HEK293T (cell line): ENCODE results near the gene PHKG2.
"Not testable (repeated sequence)": the region's sequence is repeated elsewhere in the genome, so short reads cannot be mapped to it uniquely, and the experiment has no call there.

Experiments used
- CTCF ChIA-PET: fragments of 350-600 bp; formaldehyde crosslinking; extraction: SDS; loops from one replicate; lab custom pipeline; 2021; ENCODE audit warnings: antibody characterized with exemption, inconsistent platforms; lab: Yijun Ruan, JAX
- POLR2A ChIA-PET: fragments of 350-600 bp; formaldehyde crosslinking; extraction: SDS; loops from one replicate; lab custom pipeline; 2020; ENCODE audit warnings: antibody characterized with exemption, inconsistent platforms; lab: Yijun Ruan, JAX
- DNase-seq: peaks from one replicate; pipeline ENCODE4 v3.0.0; 2012; ENCODE audit warnings: mixed read lengths; ENCODE audit errors: extremely low spot score
- ARNT ChIP-seq: fragments of 450-650 bp; IDR thresholded peaks from 2 replicates; pipeline ENCODE4 v1.6.1; 2017; ENCODE audit warnings: mild to moderate bottlenecking
- BHLHE40 ChIP-seq: fragments of 450-650 bp; IDR thresholded peaks from 2 replicates; pipeline ENCODE4 v1.6.1; 2016; ENCODE audit warnings: mild to moderate bottlenecking, moderate library complexity, borderline replicate concordance
- CTBP1 ChIP-seq: fragments of 450-650 bp; IDR thresholded peaks from 2 replicates; pipeline ENCODE4 v1.6.1; 2016; ENCODE audit warnings: borderline replicate concordance
- ELF4 ChIP-seq: fragments of 450-650 bp; IDR thresholded peaks from 2 replicates; pipeline ENCODE4 v1.6.1; 2017; ENCODE audit warnings: antibody characterized with exemption
- FOXA1 ChIP-seq: fragments of 450-650 bp; IDR thresholded peaks from 2 replicates; pipeline ENCODE4 v1.6.1; 2016; ENCODE audit warnings: mild to moderate bottlenecking
- FOXK2 ChIP-seq: fragments of 450-650 bp; IDR thresholded peaks from 2 replicates; pipeline ENCODE4 v1.6.1; 2016; ENCODE audit warnings: mild to moderate bottlenecking
- FOXM1 ChIP-seq: fragments of 450-650 bp; IDR thresholded peaks from 2 replicates; pipeline ENCODE4 v1.6.1; 2017; ENCODE audit warnings: mild to moderate bottlenecking, borderline replicate concordance
- HDGF ChIP-seq: fragments of 450-650 bp; IDR thresholded peaks from 2 replicates; pipeline ENCODE4 v1.6.1; 2017; ENCODE audit warnings: antibody characterized with exemption, borderline replicate concordance
- L3MBTL2 ChIP-seq: fragments of 450-650 bp; conservative IDR thresholded peaks from 2 replicates; pipeline ENCODE4 v1.6.1; 2016; ENCODE audit warnings: mild to moderate bottlenecking
- LEF1 ChIP-seq: fragments of 450-650 bp; IDR thresholded peaks from 2 replicates; pipeline ENCODE4 v1.6.1; 2017; ENCODE audit warnings: mild to moderate bottlenecking, borderline replicate concordance
- NFRKB ChIP-seq: fragments of 450-650 bp; IDR thresholded peaks from 2 replicates; pipeline ENCODE4 v1.6.1; 2016; ENCODE audit warnings: mild to moderate bottlenecking, moderate library complexity
- PKNOX1 ChIP-seq: fragments of 450-650 bp; IDR thresholded peaks from 2 replicates; pipeline ENCODE4 v1.6.1; 2016
- SP1 ChIP-seq: fragments of 450-650 bp; IDR thresholded peaks from 2 replicates; pipeline ENCODE4 v1.6.1; 2017
- SUZ12 ChIP-seq: fragments of 450-650 bp; IDR thresholded peaks from 2 replicates; pipeline ENCODE4 v1.6.1; 2016; ENCODE audit warnings: mild to moderate bottlenecking
- TARDBP ChIP-seq: fragments of 450-650 bp; IDR thresholded peaks from 2 replicates; pipeline ENCODE4 v1.6.1; 2016
- ZNF384 ChIP-seq: fragments of 450-650 bp; IDR thresholded peaks from 2 replicates; pipeline ENCODE4 v1.6.1; 2016

Gene PHKG2

GRCh38 chr16:30747799-30748633 lies at the start of gene PHKG2:
Gene PHKG2, plus strand, starts transcription at chr16:30748425. Its CDS starts 396 bp downstream, at chr16:30748821.
- CTCF ChIA-PET: interaction anchor here (0.5 to 1.0 kb wide), 4 partner anchors 12 to 674 kb away, joined by 3 to 4 read pairs (median 4); no protein-coding TSS in a partner anchor
- DNase-seq: peak; percentile 100
- TF ChIP-seq LEF1: no peak
- TF ChIP-seq NFRKB: no peak
- TF ChIP-seq BHLHE40: no peak
- no peak for TF ChIP-seq ARNT
- peak; percentile 99 for TF ChIP-seq ELF4
- TF ChIP-seq HDGF: peak; percentile 100
- peak; percentile 80; the same call in 1 of the 2 replicates for TF ChIP-seq PKNOX1
- TF ChIP-seq L3MBTL2: peak; percentile 74
- POLR2A ChIA-PET: interaction anchor here (0.6 to 3.0 kb wide), 33 partner anchors 9 to 940 kb away, joined by 3 to 52 read pairs (median 7); partner anchors contain the start of genes ALDOA, CFAP119, FBRS and SRCAP

- CTCF ChIA-PET: no interaction called here
- POLR2A ChIA-PET: interaction anchor here (0.5 to 3.7 kb wide), 25 partner anchors 9 to 345 kb away, joined by 3 to 57 read pairs (median 4); partner anchors contain the start of genes DCTPP1, FBRS, PHKG2 and PRR14
- DNase-seq: peak; percentile 97
- TF ChIP-seq FOXM1 (no peak), FOXA1 (no peak), SP1 (no peak), L3MBTL2 (0 out of 2 replicates have a peak, but pooled peaks have one; percentile 28), SUZ12 (no peak), TARDBP (no peak), ZNF384 (no peak), ARNT (no peak), CTBP1 (no peak), NFRKB (no peak), FOXK2 (no peak), HDGF (no peak; the same call in 1 of the 2 replicates), PKNOX1 (no peak), LEF1 (peak; percentile 50; the same call in 1 of the 2 replicates), ELF4 (0 out of 2 replicates have a peak, but pooled peaks have one; percentile 18), BHLHE40 (no peak)
Observed at GRCh38 chr16:30698816-30699614, 49.2 kb upstream of the PHKG2 start, which contains the start of gene SRCAP. Gene SRCAP, plus strand, starts transcription at chr16:30699171. Its CDS starts 1,654 bp downstream, at chr16:30700825.

GRCh38 chr16:30699615-30700099 lies 48.6 kb upstream of the PHKG2 start:
- ChIA-PET POLR2A (interaction anchor here (0.8 to 1.8 kb wide), 5 partner anchors 9 to 88 kb away, joined by 3 to 8 read pairs (median 5); partner anchors contain the start of genes PHKG2 and ZNF629), CTCF (no interaction called here)

GRCh38 chr16:30700491-30700890 lies 47.7 kb upstream of the PHKG2 start:
- no peak for TF ChIP-seq BHLHE40
- TF ChIP-seq ELF4: no peak
- TF ChIP-seq FOXA1: no peak
- no peak for TF ChIP-seq FOXK2
- no peak for TF ChIP-seq NFRKB
- no peak for TF ChIP-seq LEF1
- TF ChIP-seq PKNOX1: no peak
- DNase-seq: no peak
- POLR2A ChIA-PET: interaction anchor here (1.2 kb wide), 1 partner anchor 35 kb away, joined by 3 read pairs; no protein-coding TSS in a partner anchor
- CTCF ChIA-PET: no interaction called here

More at GRCh38 chr16:30699615-30700099, 48.6 kb upstream of the PHKG2 start:
- no peak for TF ChIP-seq NFRKB
- no peak for TF ChIP-seq HDGF
- TF ChIP-seq FOXA1: no peak
- no peak for TF ChIP-seq BHLHE40
- TF ChIP-seq CTBP1: 0 out of 2 replicates have a peak, but pooled peaks have one; percentile 4
- TF ChIP-seq L3MBTL2: peak; percentile 1; the same call in 1 of the 2 replicates
- no peak for TF ChIP-seq ZNF384
- peak; percentile 12; the same call in 1 of the 2 replicates for TF ChIP-seq ELF4
- no peak for TF ChIP-seq ARNT
- DNase-seq: peak; percentile 16

- DNase-seq: no peak
- CTCF ChIA-PET: no interaction called here
- POLR2A ChIA-PET: interaction anchor here (1.2 kb wide), 1 partner anchor 36 kb away, joined by 3 read pairs; no protein-coding TSS in a partner anchor
- no peak for TF ChIP-seq SP1
- no peak for TF ChIP-seq SUZ12
- no peak for TF ChIP-seq FOXM1
- TF ChIP-seq L3MBTL2: no peak
- no peak for TF ChIP-seq FOXK2
- no peak for TF ChIP-seq CTBP1
- no peak for TF ChIP-seq PKNOX1
- TF ChIP-seq BHLHE40: no peak
Observed at GRCh38 chr16:30700971-30701370, 47.3 kb upstream of the PHKG2 start.

GRCh38 chr16:30703071-30703470 lies 45.2 kb upstream of the PHKG2 start:
- DNase-seq, CTCF ChIA-PET, POLR2A ChIA-PET: not testable (repeated sequence)
